Measurements from ENCODE around the gene PHPT1.

DNA sequence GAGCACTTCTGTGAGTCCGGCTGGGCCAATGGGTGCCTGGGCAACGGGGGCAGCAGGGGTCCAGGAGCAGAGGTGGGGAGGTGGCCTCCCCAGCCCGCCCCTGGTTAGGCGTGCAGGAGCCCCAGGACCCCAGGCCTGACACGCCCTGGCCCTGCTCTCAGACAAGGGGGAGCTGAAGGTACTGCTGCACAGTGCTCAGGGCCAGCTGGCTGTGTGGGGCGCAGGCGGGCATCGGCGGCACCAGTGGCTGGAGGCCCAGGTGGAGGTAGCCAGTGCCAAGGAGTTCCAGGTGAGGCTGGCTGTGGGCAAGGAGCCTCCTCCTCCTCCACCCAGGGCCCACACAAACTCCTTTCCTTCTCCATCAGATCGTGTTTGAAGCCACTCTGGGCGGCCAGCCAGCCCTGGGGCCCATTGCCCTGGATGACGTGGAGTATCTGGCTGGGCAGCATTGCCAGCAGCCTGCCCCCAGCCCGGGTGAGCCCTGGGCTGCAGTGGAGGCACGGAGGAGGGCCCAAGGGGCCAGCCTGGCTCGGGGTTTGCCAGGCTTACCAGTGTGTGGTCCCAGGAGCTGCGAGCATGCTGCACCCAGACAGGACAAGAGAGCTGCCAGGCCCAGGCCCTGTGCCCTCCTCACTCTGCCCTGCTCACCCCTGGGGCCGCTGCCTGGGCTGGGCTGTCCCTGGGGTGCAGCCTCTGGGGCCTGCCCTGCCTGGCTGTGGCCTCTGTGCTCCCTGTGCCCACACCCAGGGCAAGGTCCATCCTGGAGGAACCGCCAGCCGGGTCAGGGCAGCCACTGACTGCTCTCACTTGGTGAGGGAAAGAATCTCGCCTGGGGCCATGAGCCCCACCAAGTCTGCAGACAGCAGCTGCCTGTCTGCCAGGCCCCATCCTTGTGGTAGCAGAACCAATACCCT is 9.9 kb downstream of the PHPT1 start:
- no peak for TF ChIP-seq POLR2A (IDR thresholded peaks at IDR 0.05)
- TF ChIP-seq, protein P1, sequence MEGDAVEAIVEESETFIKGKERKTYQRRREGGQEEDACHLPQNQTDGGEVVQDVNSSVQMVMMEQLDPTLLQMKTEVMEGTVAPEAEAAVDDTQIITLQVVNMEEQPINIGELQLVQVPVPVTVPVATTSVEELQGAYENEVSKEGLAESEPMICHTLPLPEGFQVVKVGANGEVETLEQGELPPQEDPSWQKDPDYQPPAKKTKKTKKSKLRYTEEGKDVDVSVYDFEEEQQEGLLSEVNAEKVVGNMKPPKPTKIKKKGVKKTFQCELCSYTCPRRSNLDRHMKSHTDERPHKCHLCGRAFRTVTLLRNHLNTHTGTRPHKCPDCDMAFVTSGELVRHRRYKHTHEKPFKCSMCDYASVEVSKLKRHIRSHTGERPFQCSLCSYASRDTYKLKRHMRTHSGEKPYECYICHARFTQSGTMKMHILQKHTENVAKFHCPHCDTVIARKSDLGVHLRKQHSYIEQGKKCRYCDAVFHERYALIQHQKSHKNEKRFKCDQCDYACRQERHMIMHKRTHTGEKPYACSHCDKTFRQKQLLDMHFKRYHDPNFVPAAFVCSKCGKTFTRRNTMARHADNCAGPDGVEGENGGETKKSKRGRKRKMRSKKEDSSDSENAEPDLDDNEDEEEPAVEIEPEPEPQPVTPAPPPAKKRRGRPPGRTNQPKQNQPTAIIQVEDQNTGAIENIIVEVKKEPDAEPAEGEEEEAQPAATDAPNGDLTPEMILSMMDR (IDR thresholded peaks at IDR 0.05) = no peak
